Chondrocyte (in vitro differentiated cells): ENCODE results near the gene CMTM8. TPM values are rescaled to one million over a fixed set of nuclear protein-coding genes. Genes with fewer than 3 reads are reported as not detected.

Experiments
- DNase-seq: peaks from one replicate; pipeline ENCODE4 v3.0.0; 2021; ENCODE audit warnings: mixed read lengths, low spot score
- H3K27ac Mint-ChIP-seq: one replicate; pipeline ENCODE4 v1.8.0; 2021; ENCODE audit warnings: mild to moderate bottlenecking, moderate library complexity, mixed read lengths; ENCODE audit not compliant: unreplicated experiment
- H3K27me3 Mint-ChIP-seq: 2 replicates; pipeline ENCODE4 v1.8.0; 2021; ENCODE audit warnings: low read depth, mixed read lengths
- H3K36me3 Mint-ChIP-seq: 2 replicates; pipeline ENCODE4 v1.8.0; 2021; ENCODE audit warnings: low read depth, mixed read lengths
- H3K4me1 Mint-ChIP-seq: 2 replicates; pipeline ENCODE4 v1.8.0; 2021; ENCODE audit warnings: low read depth, mild to moderate bottlenecking, mixed read lengths
- H3K4me3 Mint-ChIP-seq: one replicate; pipeline ENCODE4 v1.8.0; 2021; ENCODE audit warnings: mild to moderate bottlenecking, moderate library complexity, mixed read lengths; ENCODE audit not compliant: unreplicated experiment
- H3K9me3 Mint-ChIP-seq: 2 replicates; pipeline ENCODE4 v1.8.0; 2021; ENCODE audit warnings: low read depth, mixed read lengths
- CTCF ChIP-seq: fragments of 200-600 bp; sonication (generic); IDR thresholded peaks from 2 replicates; pipeline ENCODE4 v1.5.0; 2021; ENCODE audit warnings: antibody characterized with exemption, mild to moderate bottlenecking, moderate library complexity
- total RNA-seq: library from RNA; stranded (reverse); gene quantifications from 3 replicates; pipeline ENCODE4 v1.2.1, GENCODE V29; 2021

The CMTM8 gene
- total RNA-seq, 1 donor from 2014 or later = 2.5 TPM

- TF ChIP-seq CTCF = no peak
- Mint-ChIP-seq H3K9me3 (no peaks in the 10 kb centered on the region), H3K27ac (no peak overlapping the region), H3K27me3 (no peaks in the 10 kb centered on the region), H3K4me1 (peaks cover 6% of the 10 kb centered on the region), H3K36me3 (no peaks in the 10 kb centered on the region), H3K4me3 (no peak overlapping the region)
- no peak for DNase-seq
These were observed 174.4 kb downstream of the CMTM8 start for GRCh38 chr3:32412887-32413286.

GRCh38 chr3:32413845-32414521, 175.5 kb downstream of the CMTM8 start:
- H3K4me3 Mint-ChIP-seq = no peak overlapping the region
- no peaks in the 10 kb centered on the region for H3K27me3 Mint-ChIP-seq
- no peak overlapping the region for H3K27ac Mint-ChIP-seq
- TF ChIP-seq CTCF = no peak
- DNase-seq = no peak
- peaks cover under 1% of the 10 kb centered on the region for H3K9me3 Mint-ChIP-seq
- H3K4me1 Mint-ChIP-seq = peaks cover 6% of the 10 kb centered on the region
- no peaks in the 10 kb centered on the region for H3K36me3 Mint-ChIP-seq

DNA sequence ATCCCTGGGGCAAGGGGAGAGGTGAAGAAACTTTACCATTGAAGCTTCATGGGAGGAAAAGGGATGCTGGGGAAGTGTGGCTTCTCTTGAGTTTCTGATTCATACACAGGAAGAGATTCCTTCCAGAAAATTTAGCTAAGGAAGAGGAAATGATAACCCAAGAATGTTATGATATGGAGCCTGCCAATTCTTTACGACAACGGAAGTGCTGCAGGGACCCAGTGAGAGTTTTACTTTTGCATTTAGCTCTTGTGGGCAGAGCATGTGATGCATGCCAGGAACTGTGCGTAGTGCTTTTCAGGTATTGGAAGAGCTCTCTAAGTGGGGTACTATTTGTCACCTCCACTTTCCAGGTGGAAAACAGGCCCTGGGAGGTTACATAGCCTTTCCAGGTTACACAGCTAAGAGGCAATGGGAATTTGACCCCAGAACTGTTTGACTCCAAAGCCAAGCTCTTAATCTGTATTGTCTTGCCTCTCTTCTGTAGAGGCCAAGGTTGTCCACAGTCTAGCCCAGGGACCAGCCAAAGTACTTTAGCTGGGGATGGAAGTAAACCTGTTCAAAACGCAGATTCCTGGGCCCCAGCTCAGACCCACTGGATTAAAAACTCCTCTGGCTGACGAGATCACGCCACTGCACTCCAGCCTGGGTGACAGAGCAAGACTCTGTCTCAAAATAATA, 176.2 kb downstream of the CMTM8 start:
- Mint-ChIP-seq H3K9me3 (peaks cover 7% of the 10 kb centered on the region), H3K27me3 (no peaks in the 10 kb centered on the region), H3K4me1 (peaks cover 7% of the 10 kb centered on the region), H3K36me3 (peaks cover 1% of the 10 kb centered on the region), H3K4me3 (no peak overlapping the region), H3K27ac (peak overlapping the region; percentile 33)
- TF ChIP-seq CTCF = no peak
- no peak for DNase-seq

- peaks cover 1% of the 10 kb centered on the region for H3K36me3 Mint-ChIP-seq
- H3K27me3 Mint-ChIP-seq = no peaks in the 10 kb centered on the region
- no peak overlapping the region for H3K27ac Mint-ChIP-seq
- no peak overlapping the region for H3K4me3 Mint-ChIP-seq
- no peak for DNase-seq
- no peak for TF ChIP-seq CTCF
- peaks cover 7% of the 10 kb centered on the region for H3K9me3 Mint-ChIP-seq
- H3K4me1 Mint-ChIP-seq = peaks cover 39% of the 10 kb centered on the region
These were observed 181.3 kb downstream of the CMTM8 start for GRCh38 chr3:32419742-32420125.

Other genes starting within 250 kb of the CMTM8 start
- gene GPD1L, start 132.1 kb upstream of the CMTM8 start, total RNA-seq = 11.5 to 15.1 TPM (median 13.0 TPM) in 3 replicates
- 8.8 to 10.6 TPM (median 9.3 TPM) in 3 replicates for gene CMTM7, start 153.2 kb downstream of the CMTM8 start, total RNA-seq